DMS79 treated with DMSO at 0.1 percent for 48 hours (cell line): ENCODE measurements around the gene MMD.
"Not testable (repeated sequence)": the region's sequence is repeated elsewhere in the genome, so short reads cannot be mapped to it uniquely, and the experiment has no call there.

Experiments used
- DNase-seq: peaks from one replicate; lab custom pipeline; 2025; lab: John Stamatoyannopoulos, UW

Gene MMD

GRCh38 chr17:55444471-55445441 lies 23.1 kb upstream of the MMD start:
- no peak for DNase-seq

DNA sequence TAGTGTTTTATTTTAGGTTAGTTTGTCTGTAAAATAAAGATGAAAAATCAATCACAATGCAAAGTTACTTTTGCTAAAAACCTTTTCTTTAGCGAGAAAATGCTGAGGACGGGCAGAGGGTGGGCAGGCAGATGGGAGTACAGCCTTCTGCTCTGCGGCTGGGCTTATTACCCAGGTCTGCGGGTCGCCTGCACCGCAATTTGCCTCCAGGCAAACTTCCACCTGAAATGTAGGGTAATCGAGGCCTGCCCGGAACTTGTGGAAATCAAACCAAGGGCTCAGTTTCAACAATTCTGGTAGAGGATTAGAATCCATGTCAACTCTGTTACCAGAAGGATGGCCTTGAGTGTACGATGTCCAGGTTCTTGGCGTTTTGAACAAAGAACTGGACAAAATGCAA lies 22.3 kb upstream of the MMD start:
- no peak for DNase-seq

DNA sequence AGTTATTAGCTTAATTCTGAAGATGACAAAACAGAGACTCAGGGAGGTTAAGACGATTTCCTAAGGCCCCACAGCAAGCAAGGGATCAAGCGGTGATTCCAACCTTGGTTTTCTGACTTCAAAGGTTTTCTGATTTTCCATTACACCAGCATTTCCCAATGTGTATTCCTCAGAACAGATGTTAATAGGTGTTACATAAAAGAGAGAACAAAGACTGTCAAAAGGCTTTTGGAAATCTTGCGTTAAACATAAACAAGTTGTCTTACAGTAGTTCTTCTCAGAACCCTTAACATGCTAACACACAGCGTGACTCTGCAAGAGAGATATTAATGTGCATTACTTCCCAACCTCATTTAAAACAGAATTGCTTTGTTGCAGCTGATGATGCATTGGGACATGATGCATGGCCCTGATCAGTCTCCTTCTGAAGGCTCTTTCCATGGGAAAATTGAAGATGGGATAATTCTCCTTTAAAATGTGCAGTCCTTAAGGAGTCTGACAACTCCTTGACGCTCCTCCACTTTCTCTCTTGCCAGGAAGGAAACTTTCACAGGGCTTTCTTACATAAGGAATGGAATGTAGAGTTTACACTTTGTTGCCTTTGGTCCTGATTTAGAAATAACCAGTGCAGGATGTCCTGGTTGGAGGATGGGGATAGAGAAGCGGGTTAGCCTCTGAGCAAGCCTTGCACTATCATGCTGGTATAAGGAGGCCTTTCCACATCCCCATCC lies 21.5 kb upstream of the MMD start:
- no peak for DNase-seq

DNA sequence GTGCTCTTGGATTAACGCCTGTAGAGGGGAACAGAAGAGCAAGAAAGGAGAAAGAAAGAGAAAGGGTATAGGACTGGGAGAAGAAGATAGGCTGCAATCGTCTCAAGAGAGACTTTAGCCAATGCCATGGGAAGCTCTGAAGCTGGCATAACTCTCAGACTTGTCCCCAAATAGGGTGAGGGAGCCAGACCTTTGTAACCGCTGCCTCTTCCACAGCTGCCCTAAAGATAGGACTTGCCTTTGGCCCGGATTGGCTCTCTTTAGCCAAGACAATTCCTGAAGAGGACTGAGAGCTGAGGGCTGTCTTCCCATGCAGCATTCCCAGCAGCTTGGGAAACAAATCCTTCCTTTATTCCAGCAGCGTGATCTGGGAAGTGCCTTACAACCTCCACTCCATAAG lies 20.8 kb upstream of the MMD start:
- DNase-seq, result no peak

DNA sequence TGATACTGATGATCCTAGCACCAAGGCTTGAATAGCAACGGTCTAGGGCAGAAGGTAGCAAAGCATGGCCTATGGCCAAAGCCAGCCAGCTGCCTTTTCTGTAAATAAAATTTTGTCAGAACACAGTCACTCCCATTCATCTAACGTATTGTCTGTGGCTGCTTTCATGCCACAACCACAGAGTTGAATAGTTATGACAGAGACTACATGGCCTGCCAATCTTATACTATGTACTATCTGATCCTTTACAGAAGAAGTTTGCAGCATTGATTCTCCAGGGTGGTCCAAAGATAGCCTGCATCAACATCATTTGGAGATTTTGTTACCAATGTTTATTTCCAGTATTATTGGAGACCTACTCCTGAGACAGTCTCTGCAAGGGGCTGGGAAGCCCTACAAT lies 19.9 kb upstream of the MMD start:
- no peak for DNase-seq

- no peak for DNase-seq
These were observed 18.8 kb upstream of the MMD start for GRCh38 chr17:55440391-55440790.

DNA sequence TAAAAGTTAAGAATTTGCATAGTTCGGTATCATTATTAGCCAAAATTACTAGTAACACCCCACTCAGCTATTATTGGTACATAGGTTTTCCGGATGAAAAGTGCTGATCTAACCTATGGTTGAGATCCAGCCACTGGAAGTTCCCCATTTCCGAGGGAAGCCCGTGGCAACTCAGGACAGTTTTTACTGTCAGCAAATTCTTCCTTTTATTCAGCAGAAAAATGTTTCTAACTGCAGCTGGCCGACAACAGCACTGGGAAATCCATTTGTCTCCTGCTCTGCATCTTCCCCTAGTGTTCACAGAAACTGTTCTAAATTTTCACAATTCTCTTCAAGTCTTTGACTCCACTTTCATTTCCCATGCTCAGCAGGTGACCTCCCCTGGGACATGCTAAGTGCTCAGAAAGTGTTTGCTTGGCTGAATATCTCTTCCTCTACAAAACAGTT lies 15.5 kb upstream of the MMD start:
- no peak for DNase-seq

- DNase-seq, result no peak
These were observed 14.9 kb upstream of the MMD start for GRCh38 chr17:55436224-55437158.

GRCh38 chr17:55435408-55435807 lies 13.8 kb upstream of the MMD start:
- DNase-seq, result no peak

GRCh38 chr17:55434721-55435120 lies 13.1 kb upstream of the MMD start:
- no peak for DNase-seq

GRCh38 chr17:55433629-55434422 lies 12.2 kb upstream of the MMD start:
- DNase-seq, result no peak

DNA sequence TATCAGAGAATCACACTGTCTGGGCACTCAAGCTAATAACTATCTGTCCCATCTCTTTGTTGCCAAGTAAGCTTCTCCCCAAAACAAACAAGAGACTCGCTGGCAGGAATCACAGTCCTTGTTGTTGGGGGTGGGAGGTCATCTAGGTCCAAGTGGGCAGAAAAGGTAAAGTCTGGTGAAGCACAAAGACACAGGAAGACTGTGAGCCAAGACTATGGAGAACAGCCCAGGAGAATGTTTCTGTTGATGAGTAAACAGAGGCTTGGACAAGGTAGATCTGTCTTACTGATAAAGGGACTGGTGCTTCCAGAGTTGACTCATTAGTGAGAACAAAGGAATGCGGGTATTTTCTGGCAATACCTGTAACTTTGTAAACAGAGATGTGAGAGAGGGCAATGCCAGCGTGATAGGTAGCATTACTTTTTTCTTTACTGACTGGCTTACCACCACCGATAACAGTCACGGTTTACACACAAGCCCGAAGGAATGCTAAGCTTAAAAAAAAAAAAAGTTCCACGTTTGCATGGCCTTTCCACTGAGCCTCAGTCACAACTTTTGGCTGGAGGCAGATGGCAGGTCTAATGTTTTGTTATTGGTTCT lies 11.5 kb upstream of the MMD start:
- no peak for DNase-seq

DNA sequence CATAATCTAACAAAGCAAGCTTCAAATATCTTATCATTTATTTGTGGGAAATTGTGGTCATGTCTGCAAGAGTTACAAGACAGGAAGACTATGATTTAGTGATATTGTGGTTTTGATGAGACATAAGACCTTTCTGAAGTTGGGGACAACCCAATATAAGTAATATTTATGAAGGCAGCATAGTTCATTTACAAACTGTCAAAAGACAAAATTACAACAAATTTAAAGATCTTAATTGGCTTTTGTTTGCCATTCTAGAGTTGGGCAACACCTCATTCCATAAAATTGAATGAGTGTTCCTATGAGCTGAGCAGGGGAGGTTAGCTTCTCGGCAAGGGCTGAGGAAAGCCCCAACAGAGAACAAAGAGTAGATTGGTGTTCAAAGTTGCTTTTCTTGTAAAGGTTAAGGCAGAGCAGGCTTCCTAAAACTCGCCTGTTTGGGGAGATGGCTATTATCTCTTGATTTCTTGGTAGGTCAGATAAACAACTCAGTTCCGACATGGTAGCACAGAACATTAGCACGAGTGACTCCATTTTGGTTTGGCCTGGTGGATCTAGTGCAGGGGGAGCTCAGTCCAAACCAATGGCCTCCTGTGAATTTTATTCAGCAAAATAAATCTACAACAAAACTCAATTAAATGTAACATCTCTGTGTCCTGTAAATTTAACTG lies 10.9 kb upstream of the MMD start:
- no peak for DNase-seq

- not testable (repeated sequence) for DNase-seq
These were observed 10.3 kb upstream of the MMD start for GRCh38 chr17:55431914-55432313.

DNA sequence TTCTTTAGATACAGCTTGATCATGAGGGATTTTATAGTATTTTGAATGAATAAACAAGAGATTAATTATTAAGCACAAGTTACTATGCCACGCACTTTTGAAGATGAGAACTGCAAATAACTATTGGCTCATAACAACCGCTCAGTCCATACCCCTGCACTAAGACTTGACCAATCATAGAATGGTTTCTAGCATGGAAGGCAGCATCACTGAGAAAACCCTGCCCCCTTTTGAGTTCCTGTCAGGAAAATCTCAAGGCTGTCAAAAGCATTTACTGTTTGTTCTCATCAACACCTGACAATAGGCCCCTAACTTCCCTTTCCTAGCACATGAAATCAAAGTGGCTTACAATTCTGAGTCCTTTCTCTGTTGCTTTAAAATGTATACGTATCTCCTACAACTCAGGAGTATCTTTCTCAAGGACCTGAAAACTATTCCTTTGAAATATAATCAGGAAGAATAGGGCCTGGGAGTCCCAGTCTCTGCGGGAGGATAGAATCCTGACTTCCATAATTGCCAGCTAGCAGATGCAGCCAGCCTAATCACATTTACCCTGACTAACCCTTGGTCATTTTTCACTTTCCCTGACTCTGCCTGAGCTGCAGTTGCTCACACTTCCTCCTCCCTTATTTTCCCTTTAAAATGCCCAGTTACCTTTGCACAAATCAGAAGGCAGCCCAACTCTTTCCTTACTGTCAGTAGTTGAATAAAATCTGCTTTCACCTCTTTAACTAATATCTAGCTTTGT lies 9.1 kb upstream of the MMD start:
- DNase-seq, result no peak

- DNase-seq, result no peak
These were observed 5.9 kb upstream of the MMD start for GRCh38 chr17:55427587-55427882.

GRCh38 chr17:55426851-55427586 lies 5.4 kb upstream of the MMD start:
- DNase-seq, result no peak

GRCh38 chr17:55424893-55425540 lies 3.4 kb upstream of the MMD start:
- DNase-seq, result no peak
